Colonic mucosa (tissue), 4 donors: Measurements from ENCODE around the gene CLASP2. TPM values are rescaled to one million over a fixed set of nuclear protein-coding genes. Genes with fewer than 3 reads are reported as not detected.

Source experiments
- DNase-seq: peaks from one replicate; pipeline ENCODE4 v3.0.0-alpha.2; 2020
- H3K27ac ChIP-seq: fragments of 200-600 bp; one replicate; pipeline ENCODE4 v1.8.0; 2021
- H3K27me3 ChIP-seq: fragments of 200-600 bp; one replicate; pipeline ENCODE4 v1.8.0; 2021
- H3K36me3 ChIP-seq: fragments of 200-600 bp; one replicate; pipeline ENCODE4 v1.8.0; 2021
- H3K4me1 ChIP-seq: fragments of 200-600 bp; one replicate; pipeline ENCODE4 v1.8.0; 2021; ENCODE audit warnings: mild to moderate bottlenecking
- H3K4me3 ChIP-seq: fragments of 200-600 bp; one replicate; pipeline ENCODE4 v1.8.0; 2021
- H3K9ac ChIP-seq, 2 donors: one replicate each; pipeline ENCODE4 v1.7.0; 2013; ENCODE audit warnings: control low read depth in 2 of 2, low read depth in 2 of 2, low read length in 2 of 2
- H3K9me3 ChIP-seq: fragments of 200-600 bp; one replicate; pipeline ENCODE4 v1.8.0; 2021
- CTCF ChIP-seq: fragments of 200-600 bp; IDR thresholded peaks from one replicate; pipeline ENCODE4 v1.8.0; 2022; ENCODE audit warnings: antibody characterized with exemption, mild to moderate bottlenecking
- intact Hi-C: fragments of 100-400 bp; cut with DNase I; formaldehyde crosslinking; loops from one replicate; pipeline ENCODE4 v1.14.1; 2022
- total RNA-seq, 2 donors: library from RNA; stranded (reverse); fragmentation: NEBNext Ultra II Directional in 1 of 2; extraction: Animal tissue kit (Norgen Biotek cat#: 25700) in 1 of 2; gene quantifications; one replicate each; pipeline ENCODE4 v1.2.1, GENCODE V29; 2021
- donor health status: healthy.
- donor health status: DM: no; HTN: no; CAD: no.
- donor health status: DM: no; HTN: no; CAD: no.

Gene CLASP2
- total RNA-seq, 2 donors from 2014 or later: 37.4 to 40.9 TPM

- H3K9me3 ChIP-seq: no peaks in the 10 kb centered on the region
- no peak overlapping the region for H3K9ac ChIP-seq
- intact Hi-C loops: no loop called here
- no peak for DNase-seq
- no peak for TF ChIP-seq CTCF
- no peak overlapping the region for H3K4me3 ChIP-seq
- H3K4me1 ChIP-seq: no peaks in the 10 kb centered on the region
- no peaks in the 10 kb centered on the region for H3K36me3 ChIP-seq
- no peak overlapping the region for H3K27ac ChIP-seq
- no peaks in the 10 kb centered on the region for H3K27me3 ChIP-seq
Observed at GRCh38 chr3:33590541-33590940, 127.5 kb downstream of the CLASP2 start.

- H3K27me3 ChIP-seq: no peaks in the 10 kb centered on the region
- no peak overlapping the region for H3K9ac ChIP-seq
- H3K4me1 ChIP-seq: no peaks in the 10 kb centered on the region
- no peaks in the 10 kb centered on the region for H3K9me3 ChIP-seq
- no peak for DNase-seq
- intact Hi-C loops: no loop called here
- no peak overlapping the region for H3K4me3 ChIP-seq
- TF ChIP-seq CTCF: no peak
- no peak overlapping the region for H3K27ac ChIP-seq
- no peaks in the 10 kb centered on the region for H3K36me3 ChIP-seq
Observed at GRCh38 chr3:33586402-33586801, 131.7 kb downstream of the CLASP2 start.

- Histone ChIP-seq H3K9ac (no peak overlapping the region), H3K27ac (no peak overlapping the region), H3K4me3 (no peak overlapping the region), H3K36me3 (no peaks in the 10 kb centered on the region), H3K4me1 (no peaks in the 10 kb centered on the region), H3K9me3 (no peaks in the 10 kb centered on the region), H3K27me3 (no peaks in the 10 kb centered on the region)
- TF ChIP-seq CTCF: no peak
- intact Hi-C loops: no loop called here
- DNase-seq: no peak
Observed at GRCh38 chr3:33582234-33582633, 135.8 kb downstream of the CLASP2 start.

GRCh38 chr3:33581666-33582065 is 136.4 kb downstream of the CLASP2 start:
- Histone ChIP-seq H3K9me3 (no peaks in the 10 kb centered on the region), H3K27ac (no peak overlapping the region), H3K4me3 (no peak overlapping the region), H3K27me3 (no peaks in the 10 kb centered on the region), H3K9ac (no peak overlapping the region), H3K4me1 (no peaks in the 10 kb centered on the region), H3K36me3 (no peaks in the 10 kb centered on the region)
- TF ChIP-seq CTCF: no peak
- intact Hi-C loops: no loop called here
- DNase-seq: no peak

GRCh38 chr3:33579840-33580239 is 138.2 kb downstream of the CLASP2 start:
- Histone ChIP-seq H3K9me3 (no peaks in the 10 kb centered on the region), H3K4me1 (no peaks in the 10 kb centered on the region), H3K4me3 (no peak overlapping the region), H3K27ac (peak overlapping the region; percentile 30), H3K9ac (no peak overlapping the region), H3K36me3 (no peaks in the 10 kb centered on the region), H3K27me3 (no peaks in the 10 kb centered on the region)
- no peak for TF ChIP-seq CTCF
- no peak for DNase-seq
- intact Hi-C loops: no loop called here

GRCh38 chr3:33579178-33579510 is 138.9 kb downstream of the CLASP2 start:
- intact Hi-C loops: no loop called here

More at GRCh38 chr3:33579178-33579510, 138.9 kb downstream of the CLASP2 start:
- no peak for DNase-seq
- no peak overlapping the region for H3K27ac ChIP-seq
- H3K9me3 ChIP-seq: no peaks in the 10 kb centered on the region
- no peak overlapping the region for H3K4me3 ChIP-seq
- H3K36me3 ChIP-seq: no peaks in the 10 kb centered on the region
- H3K27me3 ChIP-seq: no peaks in the 10 kb centered on the region
- TF ChIP-seq CTCF: no peak
- no peak overlapping the region for H3K9ac ChIP-seq
- no peaks in the 10 kb centered on the region for H3K4me1 ChIP-seq
